K562 (cell line): ENCODE data around the gene VIPR2. TPM values are rescaled to one million over a fixed set of nuclear protein-coding genes. Genes with fewer than 3 reads are reported as not detected.
A peak's percentile ranks its signal among the peaks of the same experiment; 100 is the strongest.

Source experiments
- ATAC-seq: fragments of 200-7000 bp; cut with Tn5 transposase; 3 replicates; pipeline ENCODE4 v1.9.1; 2020; ENCODE audit warnings: moderate library complexity
- BruUV-seq: library from RNA; stranded (reverse); fragments of 400-500 nt; replicated peaks from 2 replicates; lab custom pipeline; 2021; lab: Mats Ljungman, UMichigan
- CTCF ChIA-PET: fragments of 300-600 bp; formaldehyde crosslinking; extraction: SDS; loops from one replicate; lab custom pipeline; 2021; ENCODE audit warnings: low intra/inter-chr PET ratio; lab: Yijun Ruan, JAX
- POLR2A ChIA-PET: fragments of 300-600, 350-650 bp; sonication (Branson Sonifier 250); formaldehyde crosslinking; extraction: SDS; loops from one replicate; lab custom pipeline; 2021; ENCODE audit warnings: antibody characterized with exemption, inconsistent platforms; lab: Yijun Ruan, JAX
- DNase-seq, 4 experiments: peaks; one replicate each; pipeline versions ENCODE4 v3.0.0 to v3.0.0-alpha.2; 2011 to 2018; ENCODE audit warnings: low spot score in 3 of 4, mixed read lengths in 3 of 4; ENCODE audit errors: extremely low read depth in 1 of 4
- FAIRE-seq: peaks from 2 replicates; lab custom pipeline; 2011; peaks lifted over from hg19 to GRCh38; lab: Jason Lieb, UNC
- H2AFZ ChIP-seq: 2 replicates; pipeline ENCODE4 v1.6.0; 2011; ENCODE audit warnings: low read depth, low read length, control low read depth, inconsistent platforms
- H3K27ac ChIP-seq: fragments of 200-600 bp; 3 replicates; pipeline ENCODE4 v1.8.0; 2011; ENCODE audit warnings: low read depth, mild to moderate bottlenecking, control low read depth, inconsistent platforms, low read length, moderate library complexity, mixed read lengths; ENCODE audit errors: extremely low read depth
- H3K27me3 ChIP-seq, 2 experiments: fragments of 300-600 bp in 1 of 2; 2 replicates in 1 of 2; 3 replicates in 1 of 2; pipeline versions ENCODE4 v1.6.0 to v1.8.0; 2011; ENCODE audit warnings: inconsistent platforms in 2 of 2, low read length in 2 of 2, mild to moderate bottlenecking in 1 of 2, mixed read lengths in 1 of 2, moderate library complexity in 1 of 2; ENCODE audit not compliant: control insufficient read depth in 2 of 2, insufficient read depth in 2 of 2
- H3K36me3 ChIP-seq: fragments of 300-600 bp; 3 replicates; pipeline ENCODE4 v1.8.0; 2011; ENCODE audit warnings: mild to moderate bottlenecking, low read length, inconsistent platforms; ENCODE audit not compliant: control insufficient read depth, insufficient read depth
- H3K4me1 ChIP-seq, 2 experiments: fragments of 200-600 bp in 1 of 2; replicated peaks in 1 of 2; 2 replicates in 1 of 2; 3 replicates in 1 of 2; pipeline versions ENCODE4 v1.5.1 to v1.8.0; 2011; ENCODE audit warnings: inconsistent platforms in 2 of 2, low read length in 2 of 2, mild to moderate bottlenecking in 1 of 2, mixed read lengths in 1 of 2, moderate library complexity in 1 of 2; ENCODE audit not compliant: control insufficient read depth in 2 of 2, insufficient read depth in 2 of 2
- H3K4me2 ChIP-seq: 2 replicates; pipeline ENCODE4 v1.6.1; 2011; ENCODE audit warnings: low read length, control low read depth, inconsistent platforms, mixed read lengths; ENCODE audit not compliant: insufficient read depth
- H3K4me3 ChIP-seq: fragments of 200-600 bp; sonication (generic), shearing (Covaris generic); 2 replicates; pipeline ENCODE4 v1.5.1; 2016; ENCODE audit warnings: control low read depth, inconsistent platforms
- H3K79me2 ChIP-seq: fragments of 200-600 bp; 3 replicates; pipeline ENCODE4 v1.8.0; 2011; ENCODE audit warnings: low read length, inconsistent platforms; ENCODE audit not compliant: control insufficient read depth, insufficient read depth
- H3K9ac ChIP-seq, 2 experiments: 2 replicates each; pipeline versions ENCODE4 v1.6.0 to v1.6.1; 2011; ENCODE audit warnings: low read depth in 2 of 2, low read length in 2 of 2, control low read depth in 1 of 2, inconsistent platforms in 1 of 2, mild to moderate bottlenecking in 1 of 2, mixed read lengths in 1 of 2; ENCODE audit not compliant: insufficient read depth in 1 of 2
- H3K9me1 ChIP-seq: one replicate; pipeline ENCODE4 v1.6.0; 2011; ENCODE audit warnings: inconsistent platforms, mild to moderate bottlenecking, low read length, moderate library complexity; ENCODE audit not compliant: control insufficient read depth, insufficient read depth
- H3K9me3 ChIP-seq: replicated peaks from 2 replicates; pipeline ENCODE4 v1.5.1; 2011; ENCODE audit warnings: low read depth, low read length, inconsistent platforms; ENCODE audit not compliant: control insufficient read depth, insufficient read depth
- H4K20me1 ChIP-seq: replicated peaks from 2 replicates; pipeline ENCODE4 v1.6.1; 2011; ENCODE audit warnings: low read length, inconsistent platforms, mixed read lengths; ENCODE audit not compliant: control insufficient read depth, insufficient read depth
- CBX2 ChIP-seq: fragments of 200-600 bp; sonication (generic); IDR thresholded peaks from one replicate; pipeline ENCODE4 v1.6.1; 2012; ENCODE audit warnings: mild to moderate bottlenecking, low read length, inconsistent platforms; ENCODE audit not compliant: insufficient read depth, poor library complexity, severe bottlenecking
- CEBPG ChIP-seq, 3 experiments: fragments of 200-800 bp in 1 of 3; sonication (Bioruptor generic) in 1 of 3; sonication (generic) in 1 of 3; formaldehyde crosslinking in 1 of 3; IDR thresholded peaks in 2 of 3; conservative IDR thresholded peaks in 1 of 3; 2 replicates each; pipeline versions ENCODE4 v1.6.1 to v1.8.0; 2016 to 2022; ENCODE audit warnings: missing compliant biosample characterization in 2 of 3, missing genetic modification characterization in 2 of 3, mild to moderate bottlenecking in 1 of 3, missing genetic modification reagents in 1 of 3
- GTF2E2 ChIP-seq: fragments of 200-800 bp; sonication (Bioruptor generic); IDR thresholded peaks from 2 replicates; pipeline ENCODE4 v1.6.1; 2016; ENCODE audit warnings: missing genetic modification characterization, missing compliant biosample characterization
- HMG20A ChIP-seq: fragments of 450-650 bp; formaldehyde crosslinking; conservative IDR thresholded peaks from 2 replicates; pipeline ENCODE4 v1.4.0; 2020; ENCODE audit warnings: mild to moderate bottlenecking, mixed read lengths
- HNRNPH1 ChIP-seq: fragments of 200-400 bp; formaldehyde crosslinking; optimal IDR thresholded peaks from 2 replicates; pipeline ENCODE3; 2017; ENCODE audit warnings: low read depth, mild to moderate bottlenecking, low read length, moderate library complexity
- KHSRP ChIP-seq: fragments of 450-650 bp; IDR thresholded peaks from 2 replicates; pipeline ENCODE4 v1.6.1; 2017
- RNF2 ChIP-seq: sonication (generic); IDR thresholded peaks from 2 replicates; pipeline ENCODE4 v1.6.1; 2016
- TAF9B ChIP-seq: fragments of 450-650 bp; IDR thresholded peaks from 2 replicates; pipeline ENCODE4 v1.6.1; 2018; ENCODE audit warnings: mild to moderate bottlenecking; ENCODE audit not compliant: partially characterized antibody
- ZKSCAN3 ChIP-seq: fragments of 250-450 bp; sonication (Bioruptor Pico); IDR thresholded peaks from 2 replicates; pipeline ENCODE4 v1.4.0; 2020
- ZNF696 ChIP-seq: fragments of 250-450 bp; sonication (Bioruptor Pico); conservative IDR thresholded peaks from 2 replicates; pipeline ENCODE4 v1.4.0; 2020; ENCODE audit warnings: mild to moderate bottlenecking, moderate library complexity
- WGBS: fragments of 100-300 bp; shearing (Covaris generic); methylation state at CpG from one replicate; pipeline ENCODE4 v1.1.6; 2016; ENCODE audit warnings: low coverage, mixed read lengths; ENCODE audit not compliant: insufficient coverage; ENCODE audit errors: missing lambda C conversion rate; 5-methylcytosine and 5-hydroxymethylcytosine counted together
- in situ Hi-C: fragments of 300-500 bp; cut with MboI; formaldehyde crosslinking; loops from 4 replicates; pipeline ENCODE4 v1.15.0; 2018; ENCODE audit warnings: inconsistent platforms, mixed read lengths
- intact Hi-C: fragments of 100-400 bp; cut with micrococcal nuclease; formaldehyde crosslinking; loops from 2 replicates; pipeline ENCODE4 v1.14.2; 2022
- polyA plus RNA-seq, 8 experiments: library from polyadenylated mRNA; depleted of rRNA in 4 of 8; stranded (reverse) in 5 of 8; unstranded in 3 of 8; fragments of >200 nt; fragmentation: Nextera tagmentation in 2 of 8; fragmentation: Illumina TruSeq in 1 of 8; extraction: Ambion mirVana in 2 of 8; extraction: Trizol in 1 of 8; gene quantifications; 2 replicates each; pipeline versions ENCODE4 v1.2.1 to v1.2.3, GENCODE V29; 2011 to 2014; ENCODE audit warnings: inconsistent platforms in 1 of 8, missing spikeins in 1 of 8
- total RNA-seq, 7 experiments: library from RNA; depleted of rRNA in 6 of 7; stranded (reverse); fragments of >200 nt in 6 of 7; fragmentation: Illumina TruSeq in 2 of 7; extraction: Trizol in 2 of 7; gene quantifications; 2 replicates each; pipeline versions ENCODE4 v1.2.1 to v1.2.3, GENCODE V29; 2011 to 2021; ENCODE audit warnings: low replicate concordance in 1 of 7
- TF ChIP-seq, protein P1 (sequence below): fragments of 450-650 bp; IDR thresholded peaks from 2 replicates; pipeline ENCODE4 v1.7.1; 2018; ENCODE audit warnings: mild to moderate bottlenecking, low read depth; ENCODE audit not compliant: partially characterized antibody

Gene VIPR2
- total and polyA plus RNA-seq, 9 of the 15 experiments (the other 6 are each of a cell fraction or from before 2014, with no cell fraction given): 0.04 TPM; not detected in 8

DNA sequence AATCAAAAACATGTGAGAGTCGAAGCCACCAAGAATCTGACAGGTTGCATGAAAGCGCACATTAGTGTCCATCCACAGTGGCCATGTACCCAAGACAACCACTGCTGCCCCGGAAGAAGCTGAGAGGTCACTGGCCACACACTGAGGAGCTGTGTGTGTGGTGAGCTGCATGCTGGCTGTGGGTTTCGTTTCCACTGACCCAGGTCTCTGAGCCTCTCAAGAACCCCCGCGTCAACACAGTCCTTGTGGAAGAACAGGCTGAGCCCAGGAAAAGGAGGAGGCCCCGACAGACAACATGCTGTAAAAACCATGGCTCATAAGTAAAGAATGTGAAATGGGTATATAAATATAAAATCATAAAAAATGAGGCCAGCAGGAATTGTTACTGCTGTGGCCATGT lies 8.2 kb downstream of the VIPR2 start:
- no peaks in the 10 kb centered on the region for H4K20me1 ChIP-seq
- ATAC-seq (no peak), FAIRE-seq (no peak), DNase-seq (no peak)
- no peak overlapping the region for H3K4me3 ChIP-seq
- intact Hi-C loops (no loop called here), in situ Hi-C loops (no loop called here)
- no TSS peak for BruUV-seq
- H3K27me3 ChIP-seq: peaks cover 44 to 57% of the 10 kb centered on the region in 2 experiments
- WGBS: 4% methylated on average over 7 of the region's 7 CpGs
- ChIA-PET POLR2A (interaction anchor here (0.5 to 0.7 kb wide), 3 partner anchors 16 to 73 kb away, joined by 3 to 5 read pairs (median 4); no protein-coding TSS in a partner anchor), CTCF (no interaction called here)
- H3K79me2 ChIP-seq: no peaks in the 10 kb centered on the region
- peak overlapping the region in 1 of 2 experiments; percentile 6; a peak in 1 of 4 replicates for H3K9ac ChIP-seq
- H3K9me1 ChIP-seq: no peaks in the 10 kb centered on the region
- H3K4me2 ChIP-seq: no peak overlapping the region
- H2AFZ ChIP-seq: no peak overlapping the region
- no peaks in the 10 kb centered on the region for H3K9me3 ChIP-seq
- H3K4me1 ChIP-seq: peaks cover 0 to 3% of the 10 kb centered on the region in 2 experiments; a peak in 1 of 5 replicates
- TF ChIP-seq ZKSCAN3 (CRISPR knock-in tag) (no peak), RNF2 (peak; percentile 19; the same call in 1 of the 2 replicates)
- no peak overlapping the region for H3K27ac ChIP-seq
- H3K36me3 ChIP-seq: no peaks in the 10 kb centered on the region

DNA sequence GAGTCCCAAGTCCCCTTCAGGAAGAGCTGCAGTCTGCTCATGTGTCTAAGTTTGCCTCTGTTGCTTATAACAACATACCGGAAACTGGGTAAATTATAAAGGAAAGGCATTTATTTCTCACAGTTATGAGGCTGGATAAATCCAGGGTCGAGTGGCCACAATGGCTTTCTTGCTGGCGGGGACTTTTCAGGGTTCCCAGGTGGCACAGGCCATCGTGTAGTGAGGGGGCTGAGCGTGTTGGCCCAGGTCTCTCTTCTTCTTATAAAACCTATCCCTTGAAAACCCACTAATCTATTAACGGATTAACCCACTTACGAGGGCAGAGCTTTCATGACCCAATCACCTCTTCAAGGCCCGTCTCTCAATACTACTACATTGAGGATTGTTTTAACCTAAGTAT lies 8.7 kb downstream of the VIPR2 start:
- H3K27me3 ChIP-seq: peaks cover 41 to 53% of the 10 kb centered on the region in 2 experiments
- no peaks in the 10 kb centered on the region for H4K20me1 ChIP-seq
- intact Hi-C loops (no loop called here), in situ Hi-C loops (no loop called here)
- no peak overlapping the region for H3K9ac ChIP-seq
- POLR2A ChIA-PET: interaction anchor here (0.6 to 0.7 kb wide), 2 partner anchors 15 to 31 kb away, joined by 3 to 5 read pairs; no protein-coding TSS in a partner anchor
- H3K27ac ChIP-seq: no peak overlapping the region
- H3K79me2 ChIP-seq: no peaks in the 10 kb centered on the region
- CTCF ChIA-PET: no interaction called here
- no peak overlapping the region for H3K4me2 ChIP-seq
- FAIRE-seq (no peak), ATAC-seq (no peak), DNase-seq (no peak)
- WGBS: under 1% methylated on average over 8 of the region's 8 CpGs
- no TSS peak for BruUV-seq
- no peaks in the 10 kb centered on the region for H3K36me3 ChIP-seq
- H3K9me1 ChIP-seq: no peaks in the 10 kb centered on the region
- H3K9me3 ChIP-seq: no peaks in the 10 kb centered on the region
- H3K4me1 ChIP-seq: peaks cover 0 to 3% of the 10 kb centered on the region in 2 experiments; a peak in 1 of 5 replicates
- H2AFZ ChIP-seq: no peak overlapping the region
- H3K4me3 ChIP-seq: no peak overlapping the region
- TF ChIP-seq CEBPG (CRISPR knock-in tag; IDR thresholded peaks at IDR 0.05) (no peak), CEBPG (tag; conservative IDR thresholded peaks at IDR 0.05 in 1 of 2, IDR thresholded peaks at IDR 0.05 in 1 of 2) (no peak), GTF2E2 (no peak), KHSRP (no peak), HMG20A (CRISPR knock-in tag) (no peak), CBX2 (no peak), TAF9B (no peak), ZNF696 (CRISPR knock-in tag) (no peak), HNRNPH1 (no peak)
- TF ChIP-seq, protein P1, sequence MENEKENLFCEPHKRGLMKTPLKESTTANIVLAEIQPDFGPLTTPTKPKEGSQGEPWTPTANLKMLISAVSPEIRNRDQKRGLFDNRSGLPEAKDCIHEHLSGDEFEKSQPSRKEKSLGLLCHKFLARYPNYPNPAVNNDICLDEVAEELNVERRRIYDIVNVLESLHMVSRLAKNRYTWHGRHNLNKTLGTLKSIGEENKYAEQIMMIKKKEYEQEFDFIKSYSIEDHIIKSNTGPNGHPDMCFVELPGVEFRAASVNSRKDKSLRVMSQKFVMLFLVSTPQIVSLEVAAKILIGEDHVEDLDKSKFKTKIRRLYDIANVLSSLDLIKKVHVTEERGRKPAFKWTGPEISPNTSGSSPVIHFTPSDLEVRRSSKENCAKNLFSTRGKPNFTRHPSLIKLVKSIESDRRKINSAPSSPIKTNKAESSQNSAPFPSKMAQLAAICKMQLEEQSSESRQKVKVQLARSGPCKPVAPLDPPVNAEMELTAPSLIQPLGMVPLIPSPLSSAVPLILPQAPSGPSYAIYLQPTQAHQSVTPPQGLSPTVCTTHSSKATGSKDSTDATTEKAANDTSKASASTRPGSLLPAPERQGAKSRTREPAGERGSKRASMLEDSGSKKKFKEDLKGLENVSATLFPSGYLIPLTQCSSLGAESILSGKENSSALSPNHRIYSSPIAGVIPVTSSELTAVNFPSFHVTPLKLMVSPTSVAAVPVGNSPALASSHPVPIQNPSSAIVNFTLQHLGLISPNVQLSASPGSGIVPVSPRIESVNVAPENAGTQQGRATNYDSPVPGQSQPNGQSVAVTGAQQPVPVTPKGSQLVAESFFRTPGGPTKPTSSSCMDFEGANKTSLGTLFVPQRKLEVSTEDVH: no peak
